Myocyte (in vitro differentiated cells): ENCODE measurements around the gene BRD7. TPM values are rescaled to one million over a fixed set of nuclear protein-coding genes. Genes with fewer than 3 reads are reported as not detected.
A peak's percentile ranks its signal among the peaks of the same experiment; 100 is the strongest.

ENCODE experiments used
- DNase-seq: peaks from one replicate; pipeline ENCODE4 v3.0.0-alpha.2; 2012; ENCODE audit warnings: low read depth
- total RNA-seq: library from RNA; depleted of rRNA; stranded (reverse); fragments of >200 nt; gene quantifications from 2 replicates; pipeline ENCODE4 v1.2.3, GENCODE V29; 2014

The BRD7 gene
- total RNA-seq, 1 donor from 2014 or later: 56.3 TPM

GRCh38 chr16:50322333-50322732 lies 46.5 kb downstream of the BRD7 start:
- DNase-seq: no peak

GRCh38 chr16:50320310-50320709 lies 48.5 kb downstream of the BRD7 start:
- no peak for DNase-seq

- DNase-seq: no peak
Measured at GRCh38 chr16:50318796-50319578, 49.8 kb downstream of the BRD7 start.

- DNase-seq: no peak
Measured at GRCh38 chr16:50316848-50317630, 51.7 kb downstream of the BRD7 start.

- no peak for DNase-seq
Measured at GRCh38 chr16:50316102-50316847, 52.5 kb downstream of the BRD7 start.

GRCh38 chr16:50315346-50315997 lies 53.3 kb downstream of the BRD7 start:
- no peak for DNase-seq

- no peak for DNase-seq
Measured at GRCh38 chr16:50314665-50315064, 54.1 kb downstream of the BRD7 start.

GRCh38 chr16:50313596-50314478 lies 55.0 kb downstream of the BRD7 start:
- DNase-seq: peak; percentile 42

GRCh38 chr16:50311891-50312501 lies 56.8 kb downstream of the BRD7 start:
- DNase-seq: no peak

GRCh38 chr16:50311134-50311528 lies 57.7 kb downstream of the BRD7 start:
- no peak for DNase-seq

GRCh38 chr16:50310308-50311133 lies 58.3 kb downstream of the BRD7 start:
- DNase-seq: no peak

- DNase-seq: no peak
Measured at GRCh38 chr16:50309527-50310307, 59.1 kb downstream of the BRD7 start.

- no peak for DNase-seq
Measured at GRCh38 chr16:50309156-50309526, 59.6 kb downstream of the BRD7 start.

GRCh38 chr16:50308237-50308965 lies 60.4 kb downstream of the BRD7 start:
- DNase-seq: no peak

- no peak for DNase-seq
Measured at GRCh38 chr16:50306287-50306686, 62.5 kb downstream of the BRD7 start.

- no peak for DNase-seq
Measured at GRCh38 chr16:50305441-50306061, 63.2 kb downstream of the BRD7 start.
